ENCODE measurements around the gene CEBPG.

DNA sequence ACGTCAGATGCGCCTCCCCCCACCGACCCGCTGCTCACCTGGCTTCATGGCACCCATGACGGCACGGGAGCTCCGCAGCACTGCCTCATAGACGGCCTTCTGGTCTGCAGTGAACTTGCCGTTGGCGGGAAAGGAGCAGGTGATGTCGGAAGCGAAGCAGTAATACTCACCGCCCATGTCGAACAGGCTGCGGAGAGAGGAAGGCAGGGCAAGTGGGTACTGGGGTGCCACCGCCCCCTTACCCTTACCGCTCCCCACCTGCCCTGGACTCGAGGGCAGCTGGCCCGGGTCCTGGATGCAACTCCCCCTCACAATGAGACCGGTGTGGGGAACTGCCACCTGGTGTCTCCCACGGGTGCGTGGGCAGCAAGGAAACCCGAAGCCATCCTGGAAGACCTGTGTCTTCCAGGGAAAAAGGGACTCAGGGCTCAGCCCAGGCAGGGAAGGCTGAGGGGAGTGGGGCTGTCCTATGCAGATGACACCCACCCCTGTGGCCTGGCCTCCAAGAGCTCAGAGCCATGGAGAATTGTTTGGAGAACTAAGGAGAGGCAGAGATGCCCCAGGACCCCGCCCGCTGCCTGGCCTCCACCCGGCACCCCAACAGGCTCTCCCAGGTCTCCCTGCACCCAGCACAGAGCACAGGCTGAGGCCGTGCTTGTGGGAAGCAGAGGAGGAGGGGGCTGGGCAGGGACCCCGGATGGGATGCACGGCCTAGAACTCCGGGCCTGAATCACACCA lies 28.3 kb downstream of the CEBPG start:
- TF ChIP-seq POLR2AphosphoS5 (IDR thresholded peaks at IDR 0.05), result no peak
- TF ChIP-seq, protein P1, sequence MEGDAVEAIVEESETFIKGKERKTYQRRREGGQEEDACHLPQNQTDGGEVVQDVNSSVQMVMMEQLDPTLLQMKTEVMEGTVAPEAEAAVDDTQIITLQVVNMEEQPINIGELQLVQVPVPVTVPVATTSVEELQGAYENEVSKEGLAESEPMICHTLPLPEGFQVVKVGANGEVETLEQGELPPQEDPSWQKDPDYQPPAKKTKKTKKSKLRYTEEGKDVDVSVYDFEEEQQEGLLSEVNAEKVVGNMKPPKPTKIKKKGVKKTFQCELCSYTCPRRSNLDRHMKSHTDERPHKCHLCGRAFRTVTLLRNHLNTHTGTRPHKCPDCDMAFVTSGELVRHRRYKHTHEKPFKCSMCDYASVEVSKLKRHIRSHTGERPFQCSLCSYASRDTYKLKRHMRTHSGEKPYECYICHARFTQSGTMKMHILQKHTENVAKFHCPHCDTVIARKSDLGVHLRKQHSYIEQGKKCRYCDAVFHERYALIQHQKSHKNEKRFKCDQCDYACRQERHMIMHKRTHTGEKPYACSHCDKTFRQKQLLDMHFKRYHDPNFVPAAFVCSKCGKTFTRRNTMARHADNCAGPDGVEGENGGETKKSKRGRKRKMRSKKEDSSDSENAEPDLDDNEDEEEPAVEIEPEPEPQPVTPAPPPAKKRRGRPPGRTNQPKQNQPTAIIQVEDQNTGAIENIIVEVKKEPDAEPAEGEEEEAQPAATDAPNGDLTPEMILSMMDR (IDR thresholded peaks at IDR 0.05; ENCODE audit: poor library complexity, severe bottlenecking), result no peak
